ENCODE measurements around the gene MGA.

- no peak for TF ChIP-seq CTCF (IDR thresholded peaks at IDR 0.05; ENCODE audit: poor library complexity)
- no peak for TF ChIP-seq EZH2 (IDR thresholded peaks at IDR 0.05; ENCODE audit: borderline replicate concordance)
These were observed 156.6 kb downstream of the MGA start for GRCh38 chr15:41816788-41817187.

All from hepatocyte (in vitro differentiated cells).